GM18519 (cell line): Measurements from ENCODE around the gene GIPC2.
"Not testable (repeated sequence)": the region's sequence is repeated elsewhere in the genome, so short reads cannot be mapped to it uniquely, and the experiment has no call there.

ENCODE experiments used
- ATAC-seq: cut with Tn5 transposase; IDR thresholded peaks from one replicate; pipeline ENCODE4 v1.9.1; 2021; ENCODE audit warnings: mild to moderate bottlenecking, moderate library complexity; ENCODE audit not compliant: unreplicated experiment, low FRiP score

GIPC2 gene

DNA sequence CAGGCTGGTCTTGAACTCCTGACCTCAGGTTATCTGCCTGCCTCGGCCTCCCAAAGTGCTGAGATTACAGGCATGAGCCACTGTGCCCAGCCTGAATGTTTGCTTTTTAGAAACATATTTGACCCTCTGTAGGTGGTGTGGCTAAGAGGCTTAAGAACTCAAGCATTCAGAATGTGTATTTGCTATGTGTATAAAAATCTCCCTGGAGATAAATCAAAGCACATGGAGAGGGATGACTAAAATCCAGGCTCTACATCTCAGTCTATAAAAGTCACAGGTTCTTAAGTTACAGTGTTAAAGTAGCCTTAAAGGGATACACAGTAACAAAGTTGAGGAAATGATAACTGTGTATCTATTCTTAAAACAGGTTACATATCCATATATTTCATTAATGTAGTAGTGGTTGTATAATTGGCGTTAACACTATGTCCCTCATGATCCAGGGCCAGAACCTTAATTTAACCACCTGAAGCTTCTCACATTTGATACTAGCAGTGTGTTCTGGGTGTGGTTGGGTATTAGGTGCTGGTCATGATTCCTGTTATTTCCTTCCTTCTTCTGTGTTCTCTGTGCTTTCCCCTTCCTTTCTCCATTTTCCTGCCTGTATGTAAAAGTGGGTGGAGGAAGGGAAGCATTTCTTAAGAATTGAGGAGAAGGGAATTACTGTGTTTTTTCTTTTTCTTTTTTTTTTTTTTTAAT, 16.2 kb downstream of the GIPC2 start:
- ATAC-seq: no peak

DNA sequence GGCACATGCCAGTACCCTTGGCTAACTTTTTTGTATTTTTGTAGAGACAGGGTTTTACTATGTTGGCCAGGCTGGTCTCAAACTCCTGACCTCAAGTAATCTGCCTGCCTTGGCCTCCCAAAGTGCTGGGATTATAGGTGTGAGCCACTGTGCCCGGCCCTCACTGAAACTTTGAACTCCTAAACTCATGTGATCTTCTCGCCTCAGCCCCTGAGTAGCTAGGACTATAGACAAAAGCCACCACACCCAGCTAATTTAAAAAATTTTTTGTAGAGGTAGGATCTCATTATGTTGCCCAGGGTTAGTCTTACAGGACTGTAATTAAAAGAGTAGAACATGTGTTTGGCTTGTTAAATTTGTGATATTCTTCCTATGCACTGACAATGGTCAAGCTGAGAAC, 19.1 kb downstream of the GIPC2 start:
- not testable (repeated sequence) for ATAC-seq

DNA sequence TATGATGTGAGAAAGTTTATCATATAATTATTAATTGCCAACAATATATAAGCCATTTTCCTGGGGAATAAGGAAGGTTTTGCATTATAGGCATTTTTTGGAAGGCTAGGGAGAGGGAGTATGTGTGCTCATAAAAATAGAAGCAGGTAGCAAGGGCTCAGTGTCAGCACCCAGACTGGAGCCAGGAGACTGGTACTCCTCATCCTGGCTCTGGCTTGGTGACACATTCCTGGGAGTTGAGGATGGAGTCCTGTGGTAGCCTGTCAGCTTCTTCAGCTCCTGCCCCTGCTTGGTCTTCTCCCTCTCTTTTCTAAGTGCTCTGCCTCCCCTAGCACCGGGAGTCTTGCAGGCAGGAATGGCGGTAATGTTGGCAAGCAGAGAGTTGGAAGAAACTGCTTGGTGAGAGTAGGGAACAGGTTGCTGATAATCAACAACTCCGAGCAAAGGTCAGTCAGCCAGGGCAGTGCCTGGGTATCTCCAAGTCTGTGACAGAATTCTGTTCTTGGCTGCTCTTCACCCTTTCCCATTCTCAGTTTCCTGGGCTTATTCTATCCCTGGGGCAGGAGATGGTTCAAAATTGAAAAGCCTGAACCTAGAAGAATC, 23.0 kb downstream of the GIPC2 start:
- no peak for ATAC-seq

DNA sequence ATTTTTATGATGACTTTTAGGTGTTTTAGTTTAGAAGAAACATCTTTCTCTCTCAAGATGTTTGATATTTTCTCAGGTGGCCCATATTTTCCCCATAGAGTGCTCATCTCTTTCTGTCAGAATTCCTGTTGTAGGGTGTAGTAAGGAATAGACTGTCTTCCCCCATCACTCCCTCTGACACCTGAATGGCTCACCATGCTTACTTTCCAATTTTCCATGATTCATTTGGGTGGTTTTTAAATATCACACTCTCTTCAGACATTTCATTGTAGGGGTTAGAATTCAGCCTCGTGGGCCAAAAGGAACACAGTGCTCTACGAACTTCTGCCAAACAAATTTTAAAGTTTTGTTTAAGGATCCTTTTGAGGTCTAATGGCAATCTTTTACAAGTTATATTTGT, 24.0 kb downstream of the GIPC2 start:
- ATAC-seq: no peak

DNA sequence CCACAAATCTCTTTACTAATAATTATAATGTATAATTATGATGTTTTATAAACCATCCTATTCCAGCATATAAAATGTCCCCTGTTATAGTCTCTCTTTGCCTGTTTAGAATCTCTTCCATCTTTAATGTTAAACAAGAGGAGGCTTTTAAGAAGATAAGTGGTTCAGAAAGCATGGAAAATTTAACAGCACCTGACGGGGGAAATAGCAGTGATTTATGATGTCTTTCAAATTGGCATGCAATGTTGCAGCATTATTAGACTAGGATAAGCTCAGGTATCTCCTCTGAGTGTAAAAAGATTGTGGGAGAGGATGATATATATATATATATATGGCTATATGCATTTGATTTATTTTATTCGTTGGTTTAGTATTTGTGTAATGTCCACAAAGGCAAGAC, 24.4 kb downstream of the GIPC2 start:
- no peak for ATAC-seq

DNA sequence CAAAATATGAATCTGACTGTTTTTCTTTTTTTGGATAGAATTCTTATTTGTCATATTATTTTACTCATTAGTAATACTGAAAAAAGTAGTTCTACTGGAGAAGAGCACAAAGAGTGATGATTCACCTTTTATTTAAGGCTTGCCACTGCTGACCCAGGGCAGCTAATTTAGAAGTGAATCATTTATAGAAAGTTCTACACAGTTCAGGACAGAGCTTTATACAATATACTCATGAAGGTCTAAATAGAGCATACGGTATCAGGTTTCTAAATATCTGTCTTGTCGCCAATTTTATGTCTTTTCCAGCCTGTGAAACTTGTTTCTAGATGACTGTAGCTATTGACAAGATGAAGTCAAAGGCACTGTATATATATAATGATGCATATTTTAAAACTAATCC, 25.0 kb downstream of the GIPC2 start:
- peak; percentile 70 for ATAC-seq

DNA sequence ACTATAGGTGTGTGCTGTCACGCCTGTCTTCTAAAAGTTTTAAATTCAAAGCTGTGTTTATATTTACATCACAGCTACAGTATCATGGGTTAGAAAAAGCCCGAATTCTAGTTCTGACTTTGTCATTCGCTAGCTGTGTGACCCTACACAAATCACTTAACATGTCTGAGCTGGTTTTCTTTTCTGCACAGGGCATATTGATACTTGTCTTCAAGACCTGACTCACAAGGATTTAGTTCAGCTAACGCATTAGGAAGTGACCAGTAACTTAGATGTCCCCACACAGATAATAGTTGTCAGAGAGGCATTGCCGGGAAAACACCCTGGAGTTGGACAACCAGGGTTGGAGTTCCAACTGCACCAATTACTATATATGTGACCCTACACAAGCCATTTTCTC, 25.9 kb downstream of the GIPC2 start:
- no peak for ATAC-seq

DNA sequence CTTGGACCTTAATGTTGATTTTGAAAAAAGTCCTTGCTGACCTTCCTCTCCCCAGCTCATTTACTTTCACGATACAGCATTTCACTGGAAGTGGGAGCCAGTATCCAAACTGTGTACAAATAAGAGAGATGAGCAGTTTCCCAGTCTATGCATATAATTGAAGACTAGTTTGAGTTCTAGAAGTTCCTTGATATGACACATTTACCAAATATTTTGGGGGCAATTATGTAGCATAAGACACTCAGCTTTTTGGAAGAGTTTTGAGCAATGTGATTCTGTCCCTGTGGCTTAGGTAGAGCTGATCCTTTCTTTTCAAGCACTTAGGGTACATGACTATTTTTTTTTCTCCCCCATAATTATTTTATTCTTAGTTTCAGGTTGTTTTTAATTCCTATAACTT, 26.4 kb downstream of the GIPC2 start:
- ATAC-seq: no peak

DNA sequence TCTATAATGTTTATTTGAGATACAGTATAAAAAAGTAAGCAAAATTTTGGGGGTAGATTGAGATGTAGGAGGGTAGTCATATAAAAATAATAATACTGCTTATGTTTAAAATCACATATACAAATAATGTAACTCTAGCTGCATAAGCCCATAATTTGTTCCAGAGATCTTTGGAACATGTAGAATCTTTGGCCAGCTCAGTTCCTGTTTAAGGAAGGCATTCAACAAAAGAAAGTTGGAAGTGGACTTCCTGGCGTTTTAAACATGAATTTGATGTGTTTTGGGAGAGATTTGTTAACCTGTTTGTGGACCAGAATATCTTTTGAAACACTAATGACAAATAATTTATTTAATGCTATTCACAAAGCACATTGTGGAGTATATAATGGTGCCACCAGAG, 27.7 kb downstream of the GIPC2 start:
- no peak for ATAC-seq

DNA sequence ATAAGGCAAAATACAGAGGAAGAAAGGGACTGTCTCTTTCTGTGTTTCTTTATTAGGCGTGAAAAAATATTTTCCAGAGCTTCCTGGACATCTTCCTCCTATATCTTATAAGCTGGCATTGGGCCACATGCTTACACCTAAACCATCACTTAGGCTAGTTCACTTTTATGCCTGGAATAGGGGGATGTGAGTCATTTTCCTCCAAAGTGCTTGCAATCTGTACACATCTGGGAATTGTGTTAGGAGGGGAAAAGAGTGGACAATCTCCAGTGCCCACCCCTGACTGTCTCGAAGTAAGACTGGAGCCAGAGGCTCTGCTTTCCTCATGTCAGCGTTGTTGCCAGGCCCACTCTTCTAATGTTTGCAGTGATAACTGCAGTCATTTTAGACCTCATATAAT, 29.9 kb downstream of the GIPC2 start:
- ATAC-seq: no peak

DNA sequence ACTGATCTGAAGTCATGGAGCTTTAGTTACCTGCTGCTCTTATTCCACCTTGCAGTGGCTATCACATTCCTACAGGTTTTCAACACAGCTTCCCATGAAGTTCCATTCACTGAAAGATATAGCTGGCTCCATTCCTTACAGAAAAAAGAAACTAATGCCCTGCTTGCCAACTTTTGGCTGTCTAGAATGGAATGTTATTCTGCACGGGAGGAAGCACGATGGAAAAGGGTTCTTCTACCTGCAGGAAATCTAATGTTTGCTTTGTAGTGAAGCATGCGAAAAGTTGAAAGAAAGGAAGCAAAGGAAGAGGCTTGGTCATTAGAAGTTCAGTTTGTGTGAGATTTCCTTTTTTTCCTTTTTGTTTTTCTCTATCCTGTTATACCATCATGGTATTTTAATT, 32.6 kb downstream of the GIPC2 start:
- ATAC-seq: no peak

DNA sequence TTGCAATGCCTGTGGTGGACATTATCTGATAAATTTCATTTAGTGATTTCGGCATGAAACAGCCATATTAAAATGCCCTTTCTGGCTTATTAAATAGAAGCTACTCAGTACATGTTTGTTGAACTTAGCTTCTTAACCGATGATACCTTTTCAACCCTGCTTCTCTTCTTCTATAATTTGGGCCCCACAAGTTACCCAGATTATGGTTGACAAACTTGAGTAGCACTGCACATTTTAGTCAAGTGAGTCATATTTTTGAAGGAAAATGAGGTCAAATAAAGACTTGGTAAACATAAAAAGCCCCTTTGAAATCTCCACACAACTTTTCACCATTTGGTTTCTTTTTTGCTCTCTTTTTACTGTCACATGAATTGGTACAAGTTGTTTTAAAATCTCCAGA, 33.8 kb downstream of the GIPC2 start:
- no peak for ATAC-seq

DNA sequence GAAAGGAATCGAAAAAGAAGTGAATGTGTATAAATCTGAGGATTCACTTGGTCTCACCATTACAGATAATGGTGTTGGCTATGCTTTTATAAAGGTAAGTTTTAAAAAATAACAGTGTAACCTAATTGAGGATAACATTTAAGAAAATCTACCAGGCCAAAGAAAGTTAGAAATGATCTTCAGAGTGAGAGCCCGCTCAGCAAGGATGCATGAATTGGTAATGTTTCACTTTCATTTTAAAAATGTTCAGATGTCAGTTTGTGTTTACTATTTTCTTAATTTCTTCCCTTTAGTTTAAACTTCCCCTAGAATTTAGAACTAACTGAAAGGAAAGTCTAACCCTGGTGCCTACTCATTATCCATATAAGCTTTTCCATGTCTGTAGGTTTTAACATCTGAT, 35.0 kb downstream of the GIPC2 start:
- ATAC-seq: no peak

DNA sequence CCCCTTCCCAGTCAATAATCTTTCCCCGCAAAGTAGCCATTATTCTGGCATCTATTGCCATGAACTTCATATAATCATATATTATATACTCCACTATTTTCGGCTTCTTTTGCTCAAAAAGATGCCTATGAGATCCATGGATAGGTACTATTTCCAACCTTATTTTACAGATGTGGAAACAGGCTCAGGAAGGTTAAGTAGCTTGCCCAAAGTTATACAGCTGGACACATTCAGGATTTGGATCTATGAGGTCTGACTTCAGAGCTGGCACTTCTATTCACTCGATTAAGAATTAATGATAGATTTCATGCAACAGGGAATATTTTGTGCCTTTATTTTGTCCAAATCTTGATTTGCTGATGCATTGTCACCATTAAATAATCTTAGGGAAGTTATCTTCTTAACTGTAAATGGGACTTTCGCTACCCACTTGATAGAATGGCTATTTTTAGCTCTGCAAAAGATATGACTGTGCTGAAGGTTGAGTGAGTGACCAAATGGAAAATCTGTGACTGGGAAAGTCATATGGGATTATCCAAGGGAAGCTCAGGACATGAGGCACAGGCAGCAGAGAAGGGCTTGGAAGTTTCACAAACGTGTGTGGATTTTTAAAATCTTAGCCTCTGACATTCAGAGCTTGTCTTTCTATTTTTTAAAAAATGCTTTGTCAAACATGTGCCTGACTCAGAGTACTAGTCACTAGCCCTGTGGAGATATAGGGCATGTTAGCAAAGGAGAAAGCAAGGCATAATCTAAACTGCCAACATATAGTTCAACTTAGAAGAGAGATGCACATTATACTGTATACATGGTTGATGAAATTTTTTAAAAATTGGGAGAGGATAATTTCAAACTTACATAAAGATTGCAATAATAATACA, 36.5 kb downstream of the GIPC2 start:
- ATAC-seq: no peak

DNA sequence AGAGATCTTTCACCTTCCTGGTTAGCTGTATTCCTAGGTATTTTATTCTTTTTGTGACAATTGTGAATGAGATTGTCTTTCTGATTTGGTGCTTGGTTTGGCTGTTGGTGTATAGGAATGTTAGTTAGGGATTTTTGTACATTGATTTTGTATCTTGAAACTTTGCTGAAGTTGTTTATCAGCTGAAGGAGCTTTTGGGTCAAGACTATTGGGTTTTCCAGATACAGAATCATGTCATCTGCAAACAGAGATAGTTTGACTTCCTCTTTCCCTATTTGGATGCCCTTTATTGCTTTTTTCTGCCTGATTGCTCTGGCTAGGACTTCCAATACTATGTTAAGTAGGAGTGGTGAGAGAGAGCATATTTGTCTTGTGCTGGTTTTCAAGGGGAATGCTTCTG, 38.9 kb downstream of the GIPC2 start:
- not testable (repeated sequence) for ATAC-seq

DNA sequence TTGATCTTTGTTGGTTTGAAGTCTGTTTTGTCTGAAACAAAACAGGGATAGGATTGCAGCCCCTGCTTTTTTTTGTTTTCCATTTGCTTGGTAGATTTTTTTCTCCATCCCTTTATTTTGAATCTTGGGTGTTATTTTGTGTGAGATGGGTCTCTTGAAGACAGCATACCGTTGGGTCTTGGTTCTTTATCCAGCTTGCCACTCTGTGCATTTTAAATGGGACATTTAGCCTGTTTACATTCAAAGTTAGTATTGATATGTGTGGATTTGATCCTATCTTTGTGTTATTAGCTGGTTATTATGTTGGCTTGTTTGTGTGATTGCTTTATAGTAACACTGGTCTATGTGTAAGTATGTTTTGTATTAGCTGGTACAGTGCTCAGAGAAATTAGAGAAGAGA, 40.9 kb downstream of the GIPC2 start:
- ATAC-seq: no peak

DNA sequence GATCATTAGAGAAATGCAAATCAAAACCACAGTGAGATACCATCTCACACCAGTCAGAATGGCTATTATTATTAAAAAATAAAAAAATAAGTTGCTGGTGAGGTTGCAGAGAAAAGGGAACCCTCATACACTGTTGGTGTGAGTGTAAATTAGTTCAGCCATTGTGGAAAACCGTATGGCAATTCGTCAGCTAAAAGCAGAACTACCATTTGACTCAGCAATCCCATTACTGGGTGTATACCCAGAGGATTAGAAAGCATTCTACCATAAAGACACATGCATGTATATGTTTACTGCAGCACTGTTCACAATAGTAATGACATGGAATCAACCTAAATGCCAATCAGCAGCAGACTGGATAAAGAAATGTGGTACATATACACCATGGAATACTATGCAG, 42.2 kb downstream of the GIPC2 start:
- ATAC-seq: peak; percentile 53

DNA sequence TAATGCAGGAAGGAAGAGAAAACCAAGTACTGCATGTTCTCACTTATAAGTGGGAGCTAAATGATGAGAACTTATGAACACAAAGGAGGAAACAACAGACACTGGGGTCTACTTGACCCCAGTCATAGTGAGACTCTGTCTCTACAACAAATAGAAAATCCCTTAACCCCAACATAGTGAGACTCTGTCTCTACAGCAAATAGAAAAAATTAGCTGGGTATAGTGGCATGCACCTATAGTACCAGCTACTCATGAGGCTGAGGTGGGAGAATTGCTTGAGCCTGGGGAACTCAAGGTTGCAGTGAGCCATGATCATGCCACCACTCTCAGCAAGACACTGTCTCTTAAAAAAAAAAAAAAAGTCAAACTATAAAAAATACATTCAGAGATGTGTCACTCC, 42.7 kb downstream of the GIPC2 start:
- peak; percentile 61 for ATAC-seq

DNA sequence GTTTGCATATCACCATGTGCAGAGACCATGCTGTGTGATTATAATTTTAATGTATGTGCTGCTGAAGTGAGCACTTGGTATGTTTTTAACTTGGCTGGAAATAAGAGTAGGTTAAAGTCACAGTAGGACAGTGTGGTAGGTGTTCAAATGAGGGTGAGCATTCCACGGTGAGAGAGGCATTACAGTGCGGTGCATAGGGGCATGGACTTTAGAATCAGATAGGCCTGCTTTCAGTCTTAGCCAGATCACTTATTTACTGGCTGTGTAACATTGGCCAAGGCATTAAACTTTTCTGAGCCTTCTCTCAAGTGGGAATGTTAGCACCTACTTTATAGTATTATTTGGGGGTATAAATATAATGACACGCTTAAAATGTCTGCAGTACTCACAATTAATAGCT, 43.2 kb downstream of the GIPC2 start:
- no peak for ATAC-seq

DNA sequence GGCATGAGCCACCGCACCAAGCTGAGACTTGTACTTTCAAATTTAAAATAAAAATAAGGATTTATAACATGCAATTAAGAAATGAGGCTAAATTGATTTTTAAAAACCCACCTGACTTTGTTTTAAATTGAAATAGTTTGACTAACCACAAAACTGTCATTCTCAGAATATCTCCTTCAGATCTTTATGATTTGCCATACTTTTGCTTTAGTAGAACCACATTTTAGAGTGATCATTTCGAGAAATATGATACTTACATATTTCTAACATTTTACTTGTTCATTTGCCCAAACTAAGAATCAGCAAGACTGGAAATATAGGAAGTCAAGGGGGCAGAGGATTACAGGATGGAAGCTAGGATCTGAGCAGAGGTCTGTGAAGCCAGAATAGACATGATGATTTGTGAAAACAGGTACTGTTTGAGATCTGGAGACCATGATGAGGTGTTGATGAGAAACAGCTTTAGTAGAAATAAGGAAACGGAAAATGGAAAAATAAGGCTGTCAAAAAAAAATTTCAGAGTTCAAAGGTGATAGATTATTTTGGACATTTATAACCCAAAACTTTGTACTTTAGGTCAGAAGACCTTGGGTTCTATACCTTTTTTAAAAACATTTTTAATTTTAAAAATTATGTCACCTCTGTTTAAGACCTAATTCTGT, 44.8 kb downstream of the GIPC2 start:
- no peak for ATAC-seq

DNA sequence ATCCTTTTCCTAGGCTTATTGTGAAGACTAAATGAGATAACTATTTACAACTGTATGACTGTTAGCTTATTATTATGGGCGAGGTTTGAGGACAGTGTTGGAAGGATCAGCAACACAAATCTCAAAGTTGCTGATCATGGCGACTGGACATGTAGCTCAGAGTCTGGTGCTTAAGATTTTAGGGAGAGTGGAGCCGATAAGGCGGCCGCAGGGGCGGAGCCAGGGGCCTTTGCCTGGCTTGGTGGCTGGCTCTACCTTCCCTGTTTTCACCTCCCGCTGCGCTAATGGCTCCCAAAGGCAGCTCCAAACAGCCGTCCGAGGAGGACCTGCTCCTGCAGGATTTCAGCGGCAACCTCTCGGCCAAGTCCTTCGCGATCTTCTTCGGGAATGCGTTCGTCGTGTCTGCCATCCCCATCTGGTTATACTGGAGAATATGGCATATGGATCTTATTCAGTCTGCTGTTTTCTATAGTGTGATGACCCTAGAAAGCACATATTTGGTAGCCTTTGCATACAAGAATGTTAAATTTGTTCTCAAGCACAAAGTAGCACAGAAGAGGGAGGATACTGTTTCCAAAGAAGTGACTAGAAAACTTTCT, 45.5 kb downstream of the GIPC2 start:
- no peak for ATAC-seq
